HG03558 (cell line): ENCODE measurements around the gene HOXD4.

Experiments
- ATAC-seq: cut with Tn5 transposase; IDR thresholded peaks from one replicate; pipeline ENCODE4 v1.9.1; 2021; ENCODE audit warnings: moderate number of reproducible peaks; ENCODE audit not compliant: unreplicated experiment; ENCODE audit errors: extremely low read depth

HOXD4 gene

DNA sequence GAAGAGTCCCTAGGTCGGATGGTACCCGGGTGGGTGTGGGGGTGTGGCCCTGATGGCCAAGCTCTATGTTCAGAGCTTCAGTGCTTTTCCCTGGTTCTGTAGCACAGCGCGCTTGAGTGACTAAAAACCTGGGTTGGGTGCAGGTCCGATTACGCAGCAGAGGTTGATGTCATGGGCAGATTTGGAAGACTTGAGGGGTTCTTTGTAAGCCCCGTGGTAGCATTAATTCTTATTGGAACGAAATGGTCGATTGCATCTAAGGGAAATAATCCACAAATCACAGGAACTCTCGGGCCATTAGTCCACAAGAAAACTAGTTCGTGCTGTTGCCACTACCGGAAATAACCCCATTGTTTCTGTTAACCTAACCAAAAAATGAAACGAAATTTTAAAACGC is 12.8 kb upstream of the HOXD4 start:
- ATAC-seq = no peak

GRCh38 chr2:176138923-176139660 is 12.3 kb upstream of the HOXD4 start:
- ATAC-seq = no peak

DNA sequence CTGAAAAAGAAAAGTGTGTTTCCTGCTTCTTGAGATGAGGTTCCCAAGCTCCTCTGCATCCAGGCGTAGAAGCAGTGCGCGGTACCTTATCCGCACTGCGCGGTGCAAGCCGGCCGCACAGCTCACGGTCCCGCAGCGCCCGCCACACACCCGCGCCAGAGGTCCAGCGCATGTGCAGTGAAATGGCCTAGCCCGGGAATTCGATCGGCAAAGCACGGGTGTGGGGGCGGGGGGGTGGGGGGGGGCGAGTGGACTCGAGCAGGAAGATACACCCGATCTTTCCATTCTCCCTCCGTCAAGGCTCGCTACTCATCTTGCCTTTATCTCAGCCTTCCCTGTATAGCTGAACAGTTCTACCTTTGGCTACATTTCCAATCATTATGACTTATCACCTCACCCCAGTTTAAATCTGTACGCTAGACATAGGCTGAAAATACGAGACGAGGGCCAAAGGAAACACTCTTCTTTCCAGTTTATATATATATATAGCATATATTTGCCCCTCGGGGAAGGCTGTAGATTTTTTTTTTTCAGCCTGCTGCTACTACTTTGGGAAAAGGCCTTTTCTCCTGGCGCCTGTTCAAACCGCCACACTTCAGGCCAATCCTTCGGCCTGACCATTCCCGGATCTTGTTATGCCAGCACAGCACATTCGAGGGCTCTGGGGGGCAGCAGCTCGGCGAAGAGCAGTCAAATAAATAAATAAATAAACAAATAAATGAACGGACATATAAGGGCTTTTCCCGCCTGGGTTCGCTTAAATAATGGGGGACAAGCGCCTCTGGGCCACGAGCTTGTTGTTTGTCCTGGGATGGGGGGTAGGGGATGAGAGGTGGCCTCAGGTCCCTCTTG is 11.5 kb upstream of the HOXD4 start:
- ATAC-seq = no peak

GRCh38 chr2:176140513-176141317 is 10.6 kb upstream of the HOXD4 start:
- ATAC-seq = peak; percentile 62

DNA sequence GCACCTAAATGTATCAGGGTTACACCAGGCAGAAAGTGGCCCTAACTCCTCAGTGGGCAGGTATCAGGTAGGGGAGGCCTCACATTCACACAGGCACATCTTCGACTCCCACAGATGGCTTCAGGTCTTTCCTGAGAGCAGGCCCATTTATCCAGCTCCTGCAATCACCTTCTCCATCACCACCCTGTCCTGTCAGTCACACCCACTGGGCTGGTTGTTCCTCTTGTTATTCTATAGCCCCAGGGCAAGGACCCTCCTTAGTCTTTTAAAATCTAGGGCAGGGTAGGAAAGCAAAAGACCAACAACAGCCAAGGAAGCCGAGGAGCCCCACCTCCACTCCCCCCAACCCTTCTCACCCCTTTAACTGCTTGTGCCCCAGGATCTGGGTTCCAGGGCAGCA is 9.1 kb upstream of the HOXD4 start:
- ATAC-seq = no peak

DNA sequence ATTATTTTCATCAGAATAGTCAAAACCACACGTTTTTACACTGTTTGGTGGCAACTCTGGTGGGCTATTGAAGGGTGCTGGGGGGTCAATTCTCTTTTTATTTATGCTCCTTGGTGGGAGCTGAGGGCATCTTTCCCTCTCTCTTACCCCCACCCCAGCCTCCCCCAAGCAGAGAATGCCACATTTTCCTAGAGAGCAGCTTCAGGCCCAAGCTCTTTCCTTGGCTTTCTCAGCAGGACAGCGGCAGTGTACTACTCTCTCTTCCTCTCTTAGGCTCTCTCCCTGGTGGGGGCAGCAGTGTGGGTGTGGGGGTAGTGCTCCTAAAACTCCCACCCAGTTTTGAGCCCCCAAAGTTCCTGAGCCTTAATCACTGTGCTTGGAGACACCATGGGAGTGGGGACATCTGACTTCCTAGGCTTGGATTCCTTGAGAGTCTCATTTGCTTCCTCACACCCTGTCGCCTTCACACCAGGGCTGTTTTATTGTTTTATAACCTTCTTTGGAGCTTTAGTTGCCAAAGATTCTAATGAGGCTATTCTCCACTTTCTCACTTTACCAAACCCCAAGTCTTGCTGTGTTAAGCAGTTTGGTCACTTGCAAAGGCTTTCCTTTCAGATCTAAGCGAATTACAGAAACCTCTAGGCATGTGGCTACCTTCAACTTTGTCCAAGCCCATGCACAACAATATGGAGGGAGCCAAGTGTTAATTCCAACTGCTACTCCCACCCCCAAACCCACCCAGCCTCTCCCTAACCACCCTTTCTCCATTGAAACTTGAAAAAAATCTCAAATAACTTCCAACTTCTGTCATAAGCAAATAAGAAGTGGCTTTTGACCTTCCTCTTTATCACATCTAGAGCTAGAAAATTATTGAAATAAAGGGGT is 6.0 kb upstream of the HOXD4 start:
- ATAC-seq = no peak

DNA sequence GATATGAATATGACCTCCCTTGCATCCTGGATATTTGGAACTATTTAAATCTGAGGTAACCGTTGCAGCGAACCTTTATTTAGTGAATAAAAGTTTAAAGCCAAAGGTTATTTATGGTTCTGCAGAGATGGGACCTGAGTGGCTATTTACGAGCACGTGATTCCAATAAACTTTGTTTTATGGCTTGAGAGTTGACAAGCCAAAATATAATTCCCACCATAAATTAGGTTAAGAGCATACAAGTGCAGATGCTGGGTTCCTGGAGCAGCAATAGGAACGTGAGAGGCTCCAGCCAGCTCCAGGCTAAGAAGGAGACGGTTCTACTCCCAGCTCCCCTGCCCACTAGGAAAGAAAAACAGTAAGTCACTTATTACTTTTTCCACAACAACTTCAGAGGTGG is 5.2 kb upstream of the HOXD4 start:
- no peak for ATAC-seq

- ATAC-seq = no peak
These were observed 4.7 kb upstream of the HOXD4 start for GRCh38 chr2:176146645-176147044.

GRCh38 chr2:176147210-176147799 is 4.0 kb upstream of the HOXD4 start:
- no peak for ATAC-seq

- ATAC-seq = no peak
These were observed 3.4 kb upstream of the HOXD4 start for GRCh38 chr2:176147800-176148496.

GRCh38 chr2:176148751-176149421 is 2.5 kb upstream of the HOXD4 start:
- no peak for ATAC-seq

DNA sequence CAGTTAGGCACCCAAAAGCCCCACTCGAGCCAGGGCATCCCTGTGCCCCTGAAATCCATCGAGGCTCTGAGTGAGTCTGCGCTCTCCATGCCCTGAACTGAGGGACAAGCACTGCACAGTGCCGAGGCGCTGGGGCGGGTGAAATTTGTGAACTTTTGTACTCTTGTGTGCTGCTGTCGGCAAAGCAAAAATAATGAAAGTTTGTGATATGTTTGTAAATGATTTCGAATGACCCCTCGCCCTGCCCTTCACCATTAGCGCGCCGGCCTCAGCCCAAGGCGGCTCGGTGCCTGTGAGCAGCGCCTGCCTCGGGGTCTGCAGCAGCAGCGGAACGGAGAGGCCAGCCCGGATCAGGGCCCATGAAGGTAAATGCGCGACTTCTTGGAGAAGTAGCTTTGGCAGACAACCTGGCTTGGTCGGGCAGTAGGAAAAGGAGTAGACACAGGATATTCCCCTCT is 1.8 kb upstream of the HOXD4 start:
- ATAC-seq = no peak

DNA sequence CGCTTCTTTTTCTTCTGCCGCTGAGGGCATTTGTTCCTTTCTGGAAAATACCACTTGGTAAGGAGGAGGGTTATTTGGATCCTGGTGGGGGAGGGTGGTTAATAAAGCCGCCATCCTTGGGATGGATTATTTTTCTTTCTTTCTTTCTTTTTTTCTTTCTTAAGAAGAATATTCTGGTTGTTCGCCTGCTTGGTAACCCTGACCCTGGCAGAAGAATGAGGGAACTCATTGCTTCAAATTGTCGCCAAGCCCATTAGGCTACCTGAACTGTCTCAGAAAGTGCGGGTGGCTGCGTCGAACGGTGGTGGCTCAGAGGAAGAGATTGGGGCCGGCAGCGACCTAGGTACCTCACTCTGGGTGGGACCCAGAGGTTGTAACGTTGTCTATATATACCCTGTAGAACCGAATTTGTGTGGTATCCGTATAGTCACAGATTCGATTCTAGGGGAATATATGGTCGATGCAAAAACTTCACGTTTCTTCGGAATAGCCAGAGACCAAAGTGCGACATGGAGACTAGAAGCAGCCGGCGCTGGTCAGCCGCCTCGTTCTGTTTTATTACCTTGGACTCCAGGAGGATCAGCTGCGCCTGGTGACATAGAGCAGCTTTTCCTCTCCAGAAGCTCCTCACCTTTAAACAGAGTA is 1.3 kb upstream of the HOXD4 start:
- no peak for ATAC-seq

- ATAC-seq = no peak
These were observed 537 bp upstream of the HOXD4 start for GRCh38 chr2:176150584-176151441.

- no peak for ATAC-seq
These were observed 1.2 kb downstream of the HOXD4 start for GRCh38 chr2:176152350-176153181.
